OCI-LY1 (cell line): Measurements from ENCODE around the gene MPRIP.

Source experiments
- H2AFZ ChIP-seq: fragments of 200-600 bp; sonication (generic), shearing (Covaris generic); 2 replicates; pipeline ENCODE4 v1.6.0; 2014; ENCODE audit warnings: antibody characterized with exemption, mild to moderate bottlenecking, low read length
- H3F3A ChIP-seq: fragments of 200-600 bp; sonication (generic), shearing (Covaris generic); 2 replicates; pipeline ENCODE4 v1.6.0; 2014; ENCODE audit warnings: mild to moderate bottlenecking, antibody characterized with exemption, low read length, moderate library complexity; ENCODE audit not compliant: insufficient read depth
- H3K27ac ChIP-seq: fragments of 200-600 bp; sonication (generic); 2 replicates; pipeline ENCODE4 v1.5.1; 2014; ENCODE audit warnings: low read length, mixed run types, mild to moderate bottlenecking, low read depth; ENCODE audit not compliant: poor library complexity, severe bottlenecking
- H3K27me3 ChIP-seq: fragments of 200-600 bp; sonication (generic); 2 replicates; pipeline ENCODE4 v1.6.0; 2014; ENCODE audit warnings: antibody characterized with exemption, mild to moderate bottlenecking, low read length, moderate library complexity; ENCODE audit not compliant: insufficient read depth
- H3K36me3 ChIP-seq: fragments of 200-600 bp; sonication (generic); 2 replicates; pipeline ENCODE4 v1.6.1; 2014; ENCODE audit warnings: mild to moderate bottlenecking, antibody characterized with exemption, low read length, moderate library complexity, mixed read lengths; ENCODE audit not compliant: insufficient read depth
- H3K4me1 ChIP-seq: fragments of 200-600 bp; sonication (generic); 2 replicates; pipeline ENCODE4 v1.5.1; 2014; ENCODE audit warnings: mild to moderate bottlenecking, low read length, moderate library complexity; ENCODE audit not compliant: insufficient read depth, severe bottlenecking
- H3K4me2 ChIP-seq: fragments of 200-600 bp; sonication (generic), shearing (Covaris generic); 2 replicates; pipeline ENCODE4 v1.6.1; 2014; ENCODE audit warnings: low read length
- H3K4me3 ChIP-seq: fragments of 200-600 bp; sonication (generic); 2 replicates; pipeline ENCODE4 v1.5.1; 2014; ENCODE audit warnings: low read length, low read depth, mild to moderate bottlenecking, mixed read lengths; ENCODE audit not compliant: poor library complexity, severe bottlenecking
- H3K79me2 ChIP-seq: fragments of 200-600 bp; shearing (Covaris generic); 2 replicates; pipeline ENCODE4 v1.6.1; 2016; ENCODE audit warnings: mixed run types, low read length, mixed read lengths; ENCODE audit not compliant: insufficient read depth
- H3K9ac ChIP-seq: fragments of 200-600 bp; sonication (generic), shearing (Covaris generic); 2 replicates; pipeline ENCODE4 v1.6.1; 2014; ENCODE audit warnings: mild to moderate bottlenecking, low read length, mixed read lengths
- H3K9me2 ChIP-seq: fragments of 200-600 bp; sonication (generic), shearing (Covaris generic); 2 replicates; pipeline ENCODE4 v1.6.1; 2014; ENCODE audit warnings: low read depth, mild to moderate bottlenecking, low read length, mixed read lengths
- H3K9me3 ChIP-seq: fragments of 200-600 bp; shearing (Covaris generic); 2 replicates; pipeline ENCODE4 v1.6.1; 2014; ENCODE audit warnings: low read length, mixed read lengths
- H4K20me1 ChIP-seq: fragments of 200-600 bp; sonication (generic), shearing (Covaris generic); 2 replicates; pipeline ENCODE4 v1.6.0; 2016; ENCODE audit warnings: mild to moderate bottlenecking, low read length; ENCODE audit not compliant: insufficient read depth
- CTCF ChIP-seq: fragments of 200-600 bp; sonication (generic), shearing (Covaris generic); IDR thresholded peaks from 2 replicates; pipeline ENCODE4 v1.5.1; 2017; ENCODE audit warnings: mild to moderate bottlenecking, antibody characterized with exemption, low read length, moderate library complexity, mixed read lengths
- EZH2 ChIP-seq: fragments of 200-600 bp; sonication (generic), shearing (Covaris generic); IDR thresholded peaks from 2 replicates; pipeline ENCODE4 v1.8.0; 2017; ENCODE audit warnings: borderline replicate concordance, mixed run types, mild to moderate bottlenecking, antibody characterized with exemption, low read length, moderate library complexity, mixed read lengths

The MPRIP gene

GRCh38 chr17:17161759-17162158 is 119.5 kb downstream of the MPRIP start:
- H3K9me2 ChIP-seq = no peaks in the 10 kb centered on the region
- no peak overlapping the region for H3K4me2 ChIP-seq
- TF ChIP-seq CTCF (no peak), EZH2 (no peak)
- H3F3A ChIP-seq = no peaks in the 10 kb centered on the region
- peaks cover 76% of the 10 kb centered on the region for H3K36me3 ChIP-seq
- H2AFZ ChIP-seq = no peak overlapping the region
- H3K9ac ChIP-seq = no peak overlapping the region
- H3K4me3 ChIP-seq = no peak overlapping the region
- H3K9me3 ChIP-seq = no peaks in the 10 kb centered on the region
- peaks cover 8% of the 10 kb centered on the region for H3K4me1 ChIP-seq
- H3K27ac ChIP-seq = no peak overlapping the region
- H3K27me3 ChIP-seq = no peaks in the 10 kb centered on the region
- H3K79me2 ChIP-seq = no peaks in the 10 kb centered on the region
- H4K20me1 ChIP-seq = no peaks in the 10 kb centered on the region

GRCh38 chr17:17164156-17164555 is 121.9 kb downstream of the MPRIP start:
- Histone ChIP-seq H2AFZ (no peak overlapping the region), H3K4me1 (peaks cover 8% of the 10 kb centered on the region), H3K27me3 (no peaks in the 10 kb centered on the region), H3K9ac (no peak overlapping the region), H3F3A (no peaks in the 10 kb centered on the region), H3K4me2 (no peak overlapping the region), H4K20me1 (no peaks in the 10 kb centered on the region), H3K27ac (no peak overlapping the region), H3K79me2 (no peaks in the 10 kb centered on the region), H3K36me3 (peaks cover 64% of the 10 kb centered on the region), H3K9me3 (no peaks in the 10 kb centered on the region), H3K4me3 (no peak overlapping the region), H3K9me2 (no peaks in the 10 kb centered on the region)
- TF ChIP-seq CTCF (no peak), EZH2 (no peak)

- Histone ChIP-seq H3K9ac (no peak overlapping the region), H3K36me3 (peaks cover 59% of the 10 kb centered on the region), H3K9me3 (no peaks in the 10 kb centered on the region), H3K27me3 (no peaks in the 10 kb centered on the region), H3K79me2 (no peaks in the 10 kb centered on the region), H3K27ac (no peak overlapping the region), H3K4me2 (no peak overlapping the region), H4K20me1 (no peaks in the 10 kb centered on the region), H3K9me2 (no peaks in the 10 kb centered on the region), H3K4me1 (peaks cover 8% of the 10 kb centered on the region), H3F3A (no peaks in the 10 kb centered on the region), H2AFZ (no peak overlapping the region), H3K4me3 (no peak overlapping the region)
- TF ChIP-seq EZH2 = no peak
- TF ChIP-seq CTCF = no peak
Observed at GRCh38 chr17:17164676-17165075, 122.4 kb downstream of the MPRIP start.
